Peyer's patch (tissue), 4 donors: ENCODE results near the gene KRT77.

ENCODE experiments used
- CTCF ChIP-seq, 6 experiments: fragments of 450-650 bp in 4 of 6; fragments of 200-600 bp in 2 of 6; sonication (generic) in 1 of 6; IDR thresholded peaks; one replicate each; pipeline ENCODE4 v1.5.1; 2017 to 2019; ENCODE audit warnings: antibody characterized with exemption in 6 of 6, mild to moderate bottlenecking in 3 of 6, moderate library complexity in 1 of 6
- POLR2A ChIP-seq, 2 donors: fragments of 450-650 bp; IDR thresholded peaks; one replicate each; pipeline ENCODE4 v1.5.1; 2017; ENCODE audit warnings: antibody characterized with exemption in 2 of 2, mild to moderate bottlenecking in 2 of 2, moderate library complexity in 2 of 2

GRCh38 chr12:52728374-52728773 is 25.1 kb upstream of the KRT77 start:
- TF ChIP-seq CTCF (IDR thresholded peaks at IDR 0.05) (no peak), POLR2A (IDR thresholded peaks at IDR 0.05) (no peak)
